Ascending aorta (tissue), 2 donors: ENCODE results near the gene PXDC1. TPM values are rescaled to one million over a fixed set of nuclear protein-coding genes. Genes with fewer than 3 reads are reported as not detected.

ENCODE experiments used
- DNase-seq, 2 donors: peaks; one replicate each; pipeline ENCODE4 v3.0.0-alpha.2; 2019; ENCODE audit warnings: low spot score in 2 of 2
- H3K27ac ChIP-seq, 2 donors: fragments of 200-600 bp; sonication (generic); one replicate each; pipeline ENCODE4 v1.5.1; 2016 to 2017; ENCODE audit warnings: mild to moderate bottlenecking in 1 of 2
- H3K27me3 ChIP-seq: fragments of 200-600 bp; sonication (generic); one replicate; pipeline ENCODE4 v1.5.1; 2017
- H3K36me3 ChIP-seq, 2 donors: fragments of 200-600 bp; sonication (generic); one replicate each; pipeline ENCODE4 v1.5.1; 2016
- H3K4me1 ChIP-seq, 2 donors: fragments of 200-600 bp; sonication (generic); one replicate each; pipeline ENCODE4 v1.5.1; 2016 to 2017; ENCODE audit warnings: mild to moderate bottlenecking in 1 of 2
- H3K4me3 ChIP-seq, 2 donors: fragments of 200-600 bp; sonication (generic); one replicate each; pipeline ENCODE4 v1.5.1; 2016 to 2017; ENCODE audit warnings: mild to moderate bottlenecking in 1 of 2
- H3K9me3 ChIP-seq, 2 donors: fragments of 200-600 bp; sonication (generic); one replicate each; pipeline ENCODE4 v1.5.1; 2016
- CTCF ChIP-seq, 3 experiments: fragments of 200-600 bp in 2 of 3; fragments of 450-650 bp in 1 of 3; sonication (generic) in 2 of 3; IDR thresholded peaks; one replicate each; pipeline ENCODE4 v1.5.1; 2016 to 2019; ENCODE audit warnings: antibody characterized with exemption in 3 of 3, mild to moderate bottlenecking in 1 of 3, moderate library complexity in 1 of 3
- intact Hi-C: fragments of 100-400 bp; cut with DNase I; formaldehyde crosslinking; loops from one replicate; pipeline ENCODE4 v1.15.1; 2023
- total RNA-seq: library from RNA; depleted of rRNA; stranded (reverse); fragments of >200 nt; gene quantifications from one replicate; pipeline ENCODE4 v1.1.0, GENCODE V29; 2016

Gene PXDC1
- total RNA-seq, 1 donor from 2014 or later: 310 TPM

- no peak for TF ChIP-seq CTCF (IDR thresholded peaks at IDR 0.05)
- Histone ChIP-seq H3K4me3 (no peak overlapping the region), H3K4me1 (peaks cover 3 to 4% of the 10 kb centered on the region in 2 donors), H3K27me3 (no peaks in the 10 kb centered on the region), H3K9me3 (no peaks in the 10 kb centered on the region), H3K36me3 (no peaks in the 10 kb centered on the region), H3K27ac (peak overlapping the region in 1 of 2 donors; percentile 23)
- intact Hi-C loops: no loop called here
- no peak for DNase-seq
Measured at GRCh38 chr6:3698021-3698420, 53.5 kb downstream of the PXDC1 start.

DNA sequence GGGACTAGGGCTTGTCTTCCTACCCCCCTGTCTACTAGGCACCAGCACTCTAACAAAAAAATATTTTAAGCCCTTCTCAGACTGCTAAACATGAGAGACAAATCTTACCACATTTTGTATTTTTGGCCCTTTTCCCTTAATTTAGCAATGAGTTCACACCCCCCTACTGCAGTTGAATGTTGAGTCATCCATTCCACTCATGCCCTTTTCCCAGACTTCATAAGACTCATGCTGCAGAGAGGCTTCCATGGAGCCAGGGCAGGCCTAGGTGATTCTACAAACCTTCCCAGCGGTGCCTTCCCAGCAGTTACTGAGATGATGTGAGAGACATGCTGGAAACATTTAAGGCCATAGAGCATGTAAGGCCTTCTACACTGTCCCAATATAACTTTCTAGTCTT is 53.9 kb downstream of the PXDC1 start:
- Histone ChIP-seq H3K27ac (peak overlapping the region; percentile 23 to 46), H3K4me1 (peaks cover 3 to 4% of the 10 kb centered on the region in 2 donors), H3K4me3 (no peak overlapping the region), H3K36me3 (no peaks in the 10 kb centered on the region), H3K27me3 (no peaks in the 10 kb centered on the region), H3K9me3 (no peaks in the 10 kb centered on the region)
- no peak for TF ChIP-seq CTCF (IDR thresholded peaks at IDR 0.05)
- intact Hi-C loops: no loop called here
- DNase-seq: peak in 1 of 2 donors; percentile 77

DNA sequence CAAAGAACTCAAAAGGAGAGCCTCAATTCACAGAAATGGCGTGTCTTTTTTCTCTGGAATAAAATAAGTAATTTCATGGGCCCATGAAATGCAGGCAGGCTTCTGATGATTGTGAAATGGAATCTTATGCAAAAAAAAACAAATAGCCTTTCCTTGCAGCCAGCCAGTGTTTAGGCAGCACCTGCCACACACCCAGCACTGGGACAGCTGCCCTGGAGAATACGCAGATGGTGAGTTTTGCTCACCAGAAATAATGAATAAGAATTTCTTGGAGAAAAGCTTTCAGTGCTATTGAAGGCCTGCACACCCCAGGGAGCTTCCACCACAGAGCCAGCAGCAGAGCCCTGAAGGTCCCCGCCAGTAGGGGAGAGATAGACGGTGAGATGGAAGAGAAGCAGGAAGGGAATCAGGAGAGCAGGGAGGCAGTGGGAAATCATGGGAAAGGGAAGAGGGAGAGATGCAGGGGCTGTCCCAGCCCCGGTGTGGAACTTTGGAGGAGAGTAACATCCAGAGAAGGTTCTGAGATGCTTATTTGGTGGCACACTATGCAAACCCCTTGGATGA is 54.9 kb downstream of the PXDC1 start:
- intact Hi-C loops: no loop called here

DNA sequence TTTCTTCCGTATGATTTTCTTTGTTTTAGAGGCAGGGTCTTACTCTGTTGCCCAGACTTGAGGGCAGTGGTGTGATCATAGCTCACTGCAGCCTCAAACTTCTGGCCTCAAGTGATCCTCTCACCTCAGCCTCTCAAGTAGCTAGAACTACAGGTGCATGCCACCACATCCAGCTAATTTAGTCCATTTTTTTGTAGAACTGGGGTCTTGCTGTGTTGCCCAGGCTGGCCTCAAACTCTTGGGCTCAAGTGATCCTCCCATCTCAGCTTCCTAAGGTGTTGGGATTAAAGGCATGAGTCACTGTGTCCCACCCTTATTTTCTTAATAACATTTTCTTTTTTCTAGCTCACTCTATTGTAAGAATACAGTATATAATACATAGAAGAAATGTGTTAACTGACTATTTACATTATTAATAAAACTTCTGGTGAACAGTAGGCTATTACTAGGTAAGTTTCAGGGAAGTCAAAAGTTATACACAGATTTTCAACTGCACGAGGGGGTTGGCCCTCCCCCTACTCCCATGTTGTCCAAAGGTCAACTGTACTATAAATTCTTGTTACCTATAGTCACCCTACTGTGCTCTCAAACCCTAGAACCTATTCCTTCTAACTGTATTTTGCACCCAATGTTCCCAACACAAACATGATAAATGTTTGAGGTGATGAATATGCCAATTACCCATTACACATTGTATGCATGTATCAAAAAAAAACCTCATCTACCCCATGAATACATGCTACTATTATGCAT is 56.3 kb downstream of the PXDC1 start:
- intact Hi-C loops: no loop called here
- DNase-seq: no peak
- TF ChIP-seq CTCF (IDR thresholded peaks at IDR 0.05): no peak
- H3K4me3 ChIP-seq: no peak overlapping the region
- no peak overlapping the region for H3K27ac ChIP-seq
- no peaks in the 10 kb centered on the region for H3K36me3 ChIP-seq
- peaks cover 3 to 4% of the 10 kb centered on the region in 2 donors for H3K4me1 ChIP-seq
- no peaks in the 10 kb centered on the region for H3K9me3 ChIP-seq
- H3K27me3 ChIP-seq: no peaks in the 10 kb centered on the region

More for the DNA sequence above, 54.9 kb downstream of the PXDC1 start:
- Histone ChIP-seq H3K27ac (no peak overlapping the region), H3K4me1 (peaks cover 3 to 4% of the 10 kb centered on the region in 2 donors), H3K27me3 (no peaks in the 10 kb centered on the region), H3K9me3 (no peaks in the 10 kb centered on the region), H3K4me3 (no peak overlapping the region), H3K36me3 (no peaks in the 10 kb centered on the region)
- no peak for TF ChIP-seq CTCF (IDR thresholded peaks at IDR 0.05)
- DNase-seq: no peak

GRCh38 chr6:3693831-3694230 is 57.7 kb downstream of the PXDC1 start:
- H3K4me1 ChIP-seq: peaks cover 3 to 4% of the 10 kb centered on the region in 2 donors
- no peak for TF ChIP-seq CTCF (IDR thresholded peaks at IDR 0.05)
- DNase-seq: no peak
- H3K9me3 ChIP-seq: no peaks in the 10 kb centered on the region
- no peak overlapping the region for H3K27ac ChIP-seq
- no peaks in the 10 kb centered on the region for H3K36me3 ChIP-seq
- intact Hi-C loops: no loop called here
- H3K4me3 ChIP-seq: no peak overlapping the region
- no peaks in the 10 kb centered on the region for H3K27me3 ChIP-seq
